Ishikawa (cell line): ENCODE measurements around the gene ANKRD12.

Source experiments
- CEBPB ChIP-seq: IDR thresholded peaks from 2 replicates; pipeline ENCODE4 v1.6.1; 2012
- EGR1 ChIP-seq: IDR thresholded peaks from 2 replicates; pipeline ENCODE4 v1.6.1; 2012
- EP300 ChIP-seq: IDR thresholded peaks from 2 replicates; pipeline ENCODE4 v1.6.1; 2012; ENCODE audit warnings: borderline replicate concordance
- FOXM1 ChIP-seq: IDR thresholded peaks from 2 replicates; pipeline ENCODE4 v1.6.1; 2012; ENCODE audit warnings: low read depth, borderline replicate concordance
- NFIC ChIP-seq: IDR thresholded peaks from 2 replicates; pipeline ENCODE4 v1.6.1; 2012
- RAD21 ChIP-seq: IDR thresholded peaks from 2 replicates; pipeline ENCODE4 v1.6.1; 2012; ENCODE audit warnings: low read depth
- TAF1 ChIP-seq: IDR thresholded peaks from 2 replicates; pipeline ENCODE4 v1.6.1; 2012; ENCODE audit warnings: low read depth, mild to moderate bottlenecking
- TCF12 ChIP-seq: IDR thresholded peaks from 2 replicates; pipeline ENCODE4 v1.6.1; 2012; ENCODE audit warnings: low read depth
- USF1 ChIP-seq: IDR thresholded peaks from 2 replicates; pipeline ENCODE4 v1.6.1; 2012
- YY1 ChIP-seq: IDR thresholded peaks from 2 replicates; pipeline ENCODE4 v1.6.1; 2012; ENCODE audit warnings: low read depth
- ZBTB7A ChIP-seq: IDR thresholded peaks from 2 replicates; pipeline ENCODE4 v1.6.1; 2012; ENCODE audit warnings: low read depth
- TF ChIP-seq, protein P1 (sequence below): IDR thresholded peaks from 2 replicates; pipeline ENCODE4 v1.6.1; 2012
- TF ChIP-seq, protein P2 (sequence below): IDR thresholded peaks from 2 replicates; pipeline ENCODE4 v1.6.1; 2012; ENCODE audit warnings: low read depth, mild to moderate bottlenecking

GRCh38 chr18:9217743-9218451 lies 81.3 kb downstream of the ANKRD12 start:
- TF ChIP-seq EGR1 (no peak), USF1 (no peak), EP300 (no peak), CEBPB (no peak), RAD21 (no peak), NFIC (no peak), TAF1 (no peak), TCF12 (no peak), YY1 (no peak), FOXM1 (no peak), ZBTB7A (no peak)
- TF ChIP-seq, protein P1, sequence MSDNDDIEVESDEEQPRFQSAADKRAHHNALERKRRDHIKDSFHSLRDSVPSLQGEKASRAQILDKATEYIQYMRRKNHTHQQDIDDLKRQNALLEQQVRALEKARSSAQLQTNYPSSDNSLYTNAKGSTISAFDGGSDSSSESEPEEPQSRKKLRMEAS = no peak
- TF ChIP-seq, protein P2, sequence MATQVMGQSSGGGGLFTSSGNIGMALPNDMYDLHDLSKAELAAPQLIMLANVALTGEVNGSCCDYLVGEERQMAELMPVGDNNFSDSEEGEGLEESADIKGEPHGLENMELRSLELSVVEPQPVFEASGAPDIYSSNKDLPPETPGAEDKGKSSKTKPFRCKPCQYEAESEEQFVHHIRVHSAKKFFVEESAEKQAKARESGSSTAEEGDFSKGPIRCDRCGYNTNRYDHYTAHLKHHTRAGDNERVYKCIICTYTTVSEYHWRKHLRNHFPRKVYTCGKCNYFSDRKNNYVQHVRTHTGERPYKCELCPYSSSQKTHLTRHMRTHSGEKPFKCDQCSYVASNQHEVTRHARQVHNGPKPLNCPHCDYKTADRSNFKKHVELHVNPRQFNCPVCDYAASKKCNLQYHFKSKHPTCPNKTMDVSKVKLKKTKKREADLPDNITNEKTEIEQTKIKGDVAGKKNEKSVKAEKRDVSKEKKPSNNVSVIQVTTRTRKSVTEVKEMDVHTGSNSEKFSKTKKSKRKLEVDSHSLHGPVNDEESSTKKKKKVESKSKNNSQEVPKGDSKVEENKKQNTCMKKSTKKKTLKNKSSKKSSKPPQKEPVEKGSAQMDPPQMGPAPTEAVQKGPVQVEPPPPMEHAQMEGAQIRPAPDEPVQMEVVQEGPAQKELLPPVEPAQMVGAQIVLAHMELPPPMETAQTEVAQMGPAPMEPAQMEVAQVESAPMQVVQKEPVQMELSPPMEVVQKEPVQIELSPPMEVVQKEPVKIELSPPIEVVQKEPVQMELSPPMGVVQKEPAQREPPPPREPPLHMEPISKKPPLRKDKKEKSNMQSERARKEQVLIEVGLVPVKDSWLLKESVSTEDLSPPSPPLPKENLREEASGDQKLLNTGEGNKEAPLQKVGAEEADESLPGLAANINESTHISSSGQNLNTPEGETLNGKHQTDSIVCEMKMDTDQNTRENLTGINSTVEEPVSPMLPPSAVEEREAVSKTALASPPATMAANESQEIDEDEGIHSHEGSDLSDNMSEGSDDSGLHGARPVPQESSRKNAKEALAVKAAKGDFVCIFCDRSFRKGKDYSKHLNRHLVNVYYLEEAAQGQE = no peak
